GM21360 (cell line): ENCODE data around the gene PXYLP1.
"Not testable (repeated sequence)": the region's sequence is repeated elsewhere in the genome, so short reads cannot be mapped to it uniquely, and the experiment has no call there.

ENCODE experiments used
- ATAC-seq: cut with Tn5 transposase; IDR thresholded peaks from one replicate; pipeline ENCODE4 v1.9.1; 2021; ENCODE audit warnings: mild to moderate bottlenecking, moderate library complexity; ENCODE audit not compliant: unreplicated experiment

Gene PXYLP1

GRCh38 chr3:141231101-141231951 lies at the start of gene PXYLP1:
Gene PXYLP1, plus strand, starts transcription at chr3:141231825. Its CDS starts 28,351 bp downstream, at chr3:141260176.
- peak; percentile 95 for ATAC-seq

GRCh38 chr3:141183606-141184005 lies 48.0 kb upstream of the PXYLP1 start:
- no peak for ATAC-seq

GRCh38 chr3:141184430-141184829 lies 47.2 kb upstream of the PXYLP1 start:
- no peak for ATAC-seq

- no peak for ATAC-seq
These were observed 40.4 kb upstream of the PXYLP1 start for GRCh38 chr3:141191097-141191749.

- peak; percentile 99 for ATAC-seq
These were observed 39.3 kb upstream of the PXYLP1 start for GRCh38 chr3:141192345-141192744.

- ATAC-seq = no peak
These were observed 38.4 kb upstream of the PXYLP1 start for GRCh38 chr3:141193066-141193830.

- ATAC-seq = no peak
These were observed 30.5 kb upstream of the PXYLP1 start for GRCh38 chr3:141201122-141201521.

- no peak for ATAC-seq
These were observed 28.9 kb upstream of the PXYLP1 start for GRCh38 chr3:141202682-141203081.

GRCh38 chr3:141203866-141204265 lies 27.8 kb upstream of the PXYLP1 start:
- ATAC-seq = no peak

GRCh38 chr3:141204343-141204742 lies 27.3 kb upstream of the PXYLP1 start:
- no peak for ATAC-seq

- not testable (repeated sequence) for ATAC-seq
These were observed 20.3 kb upstream of the PXYLP1 start for GRCh38 chr3:141211306-141211705.

- no peak for ATAC-seq
These were observed 19.5 kb upstream of the PXYLP1 start for GRCh38 chr3:141212101-141212500.

GRCh38 chr3:141212555-141212954 lies 19.1 kb upstream of the PXYLP1 start:
- ATAC-seq = no peak

GRCh38 chr3:141216975-141217374 lies 14.7 kb upstream of the PXYLP1 start:
- ATAC-seq = no peak

- ATAC-seq = no peak
These were observed 14.2 kb upstream of the PXYLP1 start for GRCh38 chr3:141217389-141217788.

- ATAC-seq = no peak
These were observed 13.3 kb upstream of the PXYLP1 start for GRCh38 chr3:141218162-141218835.

- no peak for ATAC-seq
These were observed 12.7 kb upstream of the PXYLP1 start for GRCh38 chr3:141218926-141219325.

GRCh38 chr3:141223673-141224166 lies 7.9 kb upstream of the PXYLP1 start:
- no peak for ATAC-seq

GRCh38 chr3:141225939-141226338 lies 5.7 kb upstream of the PXYLP1 start:
- ATAC-seq = no peak

GRCh38 chr3:141227216-141227615 lies 4.4 kb upstream of the PXYLP1 start:
- no peak for ATAC-seq

- no peak for ATAC-seq
These were observed 3.9 kb upstream of the PXYLP1 start for GRCh38 chr3:141227752-141228151.
